HepG2 (cell line): ENCODE results near the gene LPIN3. TPM values are rescaled to one million over a fixed set of nuclear protein-coding genes. Genes with fewer than 3 reads are reported as not detected.

Source experiments
- ARNTL ChIP-seq: sonication (generic); formaldehyde crosslinking; IDR thresholded peaks from 2 replicates; pipeline ENCODE4 v1.4.0; 2020; ENCODE audit warnings: mild to moderate bottlenecking, missing genetic modification reagents
- BATF2 ChIP-seq: sonication (generic); formaldehyde crosslinking; IDR thresholded peaks from 2 replicates; pipeline ENCODE4 v1.8.0; 2022; ENCODE audit warnings: mild to moderate bottlenecking, missing genetic modification reagents, moderate library complexity
- BCL3 ChIP-seq: sonication (generic); formaldehyde crosslinking; IDR thresholded peaks from 2 replicates; pipeline ENCODE4 v1.5.1; 2020; ENCODE audit warnings: mild to moderate bottlenecking, missing genetic modification reagents, moderate library complexity
- DNMT3B ChIP-seq: conservative IDR thresholded peaks from 2 replicates; pipeline ENCODE4 v1.6.1; 2016; ENCODE audit warnings: missing biosample characterization, control low read depth
- GATAD2A ChIP-seq: IDR thresholded peaks from 2 replicates; pipeline ENCODE4 v1.6.1; 2016
- KAT7 ChIP-seq: IDR thresholded peaks from 2 replicates; pipeline ENCODE4 v1.6.1; 2018; ENCODE audit warnings: borderline replicate concordance, missing compliant biosample characterization
- MAX ChIP-seq: IDR thresholded peaks from 2 replicates; pipeline ENCODE4 v1.6.1; 2012; ENCODE audit warnings: inconsistent platforms
- MAZ ChIP-seq, 2 experiments: sonication (generic) in 1 of 2; formaldehyde crosslinking in 1 of 2; IDR thresholded peaks; 2 replicates each; pipeline versions ENCODE4 v1.5.0 to v1.6.1; 2012 to 2020; ENCODE audit warnings: low read depth in 2 of 2, mild to moderate bottlenecking in 2 of 2, borderline replicate concordance in 1 of 2, improper control_type of control experiment in 1 of 2, low read length in 1 of 2, missing genetic modification reagents in 1 of 2, moderate library complexity in 1 of 2
- MEIS2 ChIP-seq: sonication (generic); formaldehyde crosslinking; IDR thresholded peaks from 2 replicates; pipeline ENCODE4 v1.9.0; 2021; ENCODE audit warnings: mild to moderate bottlenecking, missing genetic modification reagents
- MYC ChIP-seq: sonication (generic); formaldehyde crosslinking; IDR thresholded peaks from 2 replicates; pipeline ENCODE4 v1.9.0; 2021; ENCODE audit warnings: missing genetic modification reagents, borderline replicate concordance
- NCOA2 ChIP-seq: sonication (generic); formaldehyde crosslinking; IDR thresholded peaks from 2 replicates; pipeline ENCODE4 v1.8.0; 2022; ENCODE audit warnings: inconsistent platforms
- POLR2A ChIP-seq, 2 experiments: IDR thresholded peaks; 2 replicates each; pipeline ENCODE4 v1.6.1; 2011; ENCODE audit warnings: low read depth in 2 of 2, low read length in 2 of 2, mild to moderate bottlenecking in 1 of 2, moderate library complexity in 1 of 2; ENCODE audit not compliant: insufficient read depth in 1 of 2
- POLR2G ChIP-seq: fragments of 200-400 bp; formaldehyde crosslinking; IDR thresholded peaks from 2 replicates; pipeline ENCODE4 v1.6.1; 2018; ENCODE audit warnings: mild to moderate bottlenecking, low read depth, low read length, moderate library complexity
- SRSF4 ChIP-seq: fragments of 200-400 bp; formaldehyde crosslinking; IDR thresholded peaks from one replicate; pipeline ENCODE4 v1.6.1; 2018; ENCODE audit warnings: mild to moderate bottlenecking, low read depth, low read length, moderate library complexity; ENCODE audit not compliant: poor library complexity, severe bottlenecking
- TAF15 ChIP-seq: fragments of 200-400 bp; formaldehyde crosslinking; IDR thresholded peaks from one replicate; pipeline ENCODE4 v1.6.1; 2018; ENCODE audit warnings: mild to moderate bottlenecking, low read depth, low read length; ENCODE audit not compliant: poor library complexity, severe bottlenecking
- ZNF121 ChIP-seq: sonication (generic); formaldehyde crosslinking; IDR thresholded peaks from 2 replicates; pipeline ENCODE4 v1.5.0; 2020; ENCODE audit warnings: mild to moderate bottlenecking, missing genetic modification reagents
- ZNF234 ChIP-seq: sonication (generic); formaldehyde crosslinking; conservative IDR thresholded peaks from 2 replicates; pipeline ENCODE4 v1.5.1; 2020; ENCODE audit warnings: mild to moderate bottlenecking, missing genetic modification reagents
- ZNF280B ChIP-seq: sonication (generic); formaldehyde crosslinking; IDR thresholded peaks from 2 replicates; pipeline ENCODE4 v1.5.0; 2020; ENCODE audit warnings: missing genetic modification reagents, mild to moderate bottlenecking, borderline replicate concordance
- ZNF317 ChIP-seq: sonication (generic); formaldehyde crosslinking; IDR thresholded peaks from 2 replicates; pipeline ENCODE4 v1.5.0; 2020; ENCODE audit warnings: mild to moderate bottlenecking, missing genetic modification reagents
- ZNF383 ChIP-seq: sonication (generic); formaldehyde crosslinking; IDR thresholded peaks from 2 replicates; pipeline ENCODE4 v1.4.0; 2020; ENCODE audit warnings: missing genetic modification reagents, mild to moderate bottlenecking, borderline replicate concordance
- ZNF549 ChIP-seq: sonication (generic); formaldehyde crosslinking; IDR thresholded peaks from 2 replicates; pipeline ENCODE4 v1.5.0; 2020; ENCODE audit warnings: missing genetic modification reagents
- ZNF580 ChIP-seq: IDR thresholded peaks from 2 replicates; pipeline ENCODE4 v1.6.1; 2016; ENCODE audit warnings: low read depth, borderline replicate concordance
- ZNF589 ChIP-seq: sonication (generic); formaldehyde crosslinking; conservative IDR thresholded peaks from 2 replicates; pipeline ENCODE4 v1.8.0; 2022; ENCODE audit warnings: mild to moderate bottlenecking, moderate library complexity, missing genetic modification reagents
- ZNF790 ChIP-seq: sonication (generic); formaldehyde crosslinking; IDR thresholded peaks from 2 replicates; pipeline ENCODE4 v1.8.0; 2022; ENCODE audit warnings: missing genetic modification reagents, mild to moderate bottlenecking, borderline replicate concordance
- ZNF883 ChIP-seq: sonication (generic); formaldehyde crosslinking; IDR thresholded peaks from 2 replicates; pipeline ENCODE4 v1.5.1; 2020; ENCODE audit warnings: mild to moderate bottlenecking, missing genetic modification reagents; ENCODE audit errors: not compliant biosample characterization
- polyA plus RNA-seq, 8 experiments: library from polyadenylated mRNA; depleted of rRNA in 3 of 8; stranded (reverse) in 7 of 8; unstranded in 1 of 8; fragments of >200 nt; fragmentation: Illumina TruSeq in 4 of 8; extraction: Trizol in 4 of 8; gene quantifications; 2 replicates each; pipeline versions ENCODE4 v1.2.1 to v1.2.3, GENCODE V29; 2011 to 2016; ENCODE audit warnings: low read depth in 4 of 8, missing spikeins in 1 of 8, mixed read lengths in 1 of 8; ENCODE audit not compliant: insufficient read depth in 1 of 8
- total RNA-seq, 5 experiments: library from RNA; depleted of rRNA; stranded (reverse); fragments of >200 nt; fragmentation: Illumina TruSeq; extraction: Trizol; gene quantifications; 2 replicates each; pipeline ENCODE4 v1.2.3, GENCODE V29; 2016; ENCODE audit warnings: low read depth in 1 of 5

The LPIN3 gene
- total and polyA plus RNA-seq, 2 of the 13 experiments (the other 11 are each of a cell fraction or from before 2014, with no cell fraction given), result 14.2 to 28.6 TPM

- TF ChIP-seq ZNF383 (CRISPR knock-in tag) (no peak), MEIS2 (no peak), MYC (peak; percentile 93), ZNF790 (CRISPR knock-in tag) (no peak), SRSF4 (no peak), BATF2 (CRISPR knock-in tag) (no peak), MAZ (IDR thresholded peaks at IDR 0.05; ENCODE audit: borderline replicate concordance, low read depth, low read length) (no peak; the same call in 1 of the 2 replicates), MAZ (CRISPR knock-in tag; IDR thresholded peaks at IDR 0.05; ENCODE audit: low read depth) (no peak), ZNF883 (CRISPR knock-in tag) (peak; percentile 63), GATAD2A (peak; percentile 41; the same call in 1 of the 2 replicates), ZNF234 (no peak), POLR2A (IDR thresholded peaks at IDR 0.05; ENCODE audit: insufficient read depth in 1 of 2, low read depth in 2 of 2, low read length in 2 of 2) (peak; percentile 48 to 60; a peak in 3 of 4 replicates), ZNF589 (peak; percentile 62; the same call in 1 of the 2 replicates), ZNF121 (CRISPR knock-in tag) (no peak), KAT7 (no peak), ZNF317 (peak; percentile 57; the same call in 1 of the 2 replicates), MAX (peak; percentile 97), DNMT3B (CRISPR knock-in tag) (peak; percentile 92), BCL3 (CRISPR knock-in tag) (0 out of 2 replicates have a peak, but pooled peaks have one; percentile 35), NCOA2 (CRISPR knock-in tag) (peak; percentile 9; the same call in 1 of the 2 replicates), ZNF280B (CRISPR knock-in tag) (peak; percentile 65; the same call in 1 of the 2 replicates), ARNTL (CRISPR knock-in tag) (0 out of 2 replicates have a peak, but pooled peaks have one; percentile 64), ZNF580 (CRISPR knock-in tag) (0 out of 2 replicates have a peak, but pooled peaks have one; percentile 28), POLR2G (peak; percentile 74), ZNF549 (CRISPR knock-in tag) (no peak), TAF15 (no peak)
Observed at GRCh38 chr20:41329435-41330342, 10.9 kb upstream of the LPIN3 start (continued).
